GM10266 (cell line): ENCODE results near the gene CTTNBP2NL.
"Not testable (repeated sequence)": the region's sequence is repeated elsewhere in the genome, so short reads cannot be mapped to it uniquely, and the experiment has no call there.

ENCODE experiments used
- DNase-seq: peaks from one replicate; pipeline ENCODE4 v3.0.0; 2012; ENCODE audit errors: extremely low spot score
- CTCF ChIP-seq: IDR thresholded peaks from 2 replicates; pipeline ENCODE4 v1.5.1; 2012; ENCODE audit warnings: mild to moderate bottlenecking, low read depth; ENCODE audit not compliant: control insufficient read depth, insufficient read depth; ENCODE audit errors: missing control alignments

The CTTNBP2NL gene

GRCh38 chr1:112462953-112463279 is 66.9 kb downstream of the CTTNBP2NL start:
- TF ChIP-seq CTCF = no peak
- DNase-seq = no peak

DNA sequence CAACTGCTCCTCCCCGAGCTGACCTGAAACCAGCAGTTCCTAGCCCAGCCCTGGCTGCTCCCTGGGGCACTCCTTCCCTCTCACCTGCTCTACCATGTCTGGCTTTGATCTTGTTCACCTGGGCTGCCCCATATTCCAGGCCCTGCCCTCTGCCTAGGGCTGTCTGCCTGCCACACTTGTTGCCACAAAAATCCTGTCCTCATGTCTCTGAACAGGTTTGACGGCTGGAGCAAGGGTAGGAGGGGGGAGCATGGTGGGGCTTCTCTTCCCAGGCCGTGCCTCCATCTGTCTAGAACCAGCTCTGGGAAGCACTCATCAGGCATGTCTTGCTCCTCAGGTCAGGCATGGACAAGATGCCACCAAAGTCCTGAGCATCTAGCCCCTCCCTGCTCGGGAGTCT is 68.5 kb downstream of the CTTNBP2NL start:
- DNase-seq = no peak

GRCh38 chr1:112465122-112465521 is 69.1 kb downstream of the CTTNBP2NL start:
- TF ChIP-seq CTCF = no peak
- DNase-seq = no peak

More for the DNA sequence above, 68.5 kb downstream of the CTTNBP2NL start:
- no peak for TF ChIP-seq CTCF

- TF ChIP-seq CTCF = peak; percentile 88
- DNase-seq = peak; percentile 77
Observed at GRCh38 chr1:112466078-112466660, 70.2 kb downstream of the CTTNBP2NL start.

DNA sequence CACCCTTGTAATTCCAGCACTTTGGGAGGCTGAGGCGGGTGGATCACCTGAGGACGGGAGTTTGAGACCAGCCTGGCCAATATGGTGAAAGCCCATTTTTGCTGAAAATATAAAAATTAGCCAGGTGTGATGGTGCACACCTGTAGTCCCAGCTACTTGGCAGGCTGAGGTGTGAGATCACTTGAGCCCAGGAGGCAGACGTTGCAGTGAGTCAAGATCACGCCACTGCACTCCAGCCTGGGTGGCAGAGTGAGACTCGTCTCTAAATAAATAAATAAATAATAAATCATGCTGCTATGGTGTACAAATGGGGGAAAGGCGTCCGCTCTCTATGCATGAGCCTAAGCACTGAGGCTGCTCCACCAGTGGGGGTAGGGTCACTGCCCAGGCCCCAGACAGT is 74.3 kb downstream of the CTTNBP2NL start:
- not testable (repeated sequence) for DNase-seq

DNA sequence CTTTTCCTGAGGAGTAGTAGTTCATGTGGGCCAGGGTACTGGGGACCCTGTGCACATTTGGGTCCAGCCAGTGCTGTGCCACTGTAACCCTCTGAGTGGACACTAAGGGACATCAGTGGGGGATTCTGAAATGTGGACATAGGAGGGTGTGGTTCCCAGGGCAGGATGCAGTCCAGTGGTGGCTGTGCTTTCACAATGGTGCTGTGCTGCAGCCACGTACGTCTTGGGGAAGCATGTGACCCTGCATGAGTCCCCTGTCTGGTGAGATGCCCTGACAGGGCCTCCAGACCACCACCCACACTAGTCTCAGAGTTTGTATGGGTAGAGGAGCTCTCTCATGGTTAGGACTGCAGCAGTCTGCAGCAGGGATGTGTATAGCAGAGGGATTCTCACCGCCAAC is 75.0 kb downstream of the CTTNBP2NL start:
- DNase-seq = no peak
- TF ChIP-seq CTCF = no peak

DNA sequence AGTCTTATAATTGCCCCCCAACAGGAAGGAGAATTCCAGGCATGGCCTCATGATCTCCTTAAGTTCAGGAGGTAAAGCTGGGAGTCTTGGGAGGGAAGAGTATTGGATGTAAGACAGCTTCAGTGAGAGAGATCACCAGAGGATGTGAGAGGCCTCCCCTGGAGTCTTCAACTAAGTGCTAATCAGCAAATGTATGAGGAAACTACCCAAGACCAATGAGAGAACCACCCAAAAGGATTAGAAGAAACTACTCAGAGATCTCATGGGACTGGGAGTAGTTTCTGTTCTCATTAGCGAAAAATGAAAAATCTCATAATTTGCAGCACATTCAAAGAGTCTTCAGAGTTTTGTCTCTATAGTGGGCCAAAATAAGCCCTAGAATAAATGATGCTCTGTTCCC is 76.1 kb downstream of the CTTNBP2NL start:
- TF ChIP-seq CTCF = no peak

DNA sequence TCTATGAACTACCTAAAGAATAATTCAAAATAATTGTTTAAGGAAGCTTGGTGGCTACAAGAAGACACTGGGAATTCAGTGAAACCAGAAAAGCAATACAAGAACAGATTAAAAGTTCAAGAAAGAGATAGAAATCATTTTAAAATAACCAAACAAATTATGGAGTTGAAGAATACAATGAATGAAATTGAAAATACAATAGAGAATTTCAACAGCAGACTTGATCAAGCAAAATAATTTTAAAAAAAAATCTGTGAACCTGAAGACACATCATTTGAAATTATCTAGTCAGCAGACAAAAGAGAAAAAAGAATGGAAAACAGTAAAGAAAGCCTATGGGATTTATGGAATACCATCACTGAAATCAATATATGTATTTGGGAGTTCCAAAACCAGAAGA is 81.5 kb downstream of the CTTNBP2NL start:
- no peak for TF ChIP-seq CTCF

More for the DNA sequence above, 76.1 kb downstream of the CTTNBP2NL start:
- DNase-seq = no peak

More for the DNA sequence above, 81.5 kb downstream of the CTTNBP2NL start:
- DNase-seq = no peak
